Measurements from ENCODE around the gene STAG3. TPM values are rescaled to one million over a fixed set of nuclear protein-coding genes. Genes with fewer than 3 reads are reported as not detected.
"Not testable (repeated sequence)": the region's sequence is repeated elsewhere in the genome, so short reads cannot be mapped to it uniquely, and the experiment has no call there.

The STAG3 gene
- total RNA-seq, 1 donor from 2014 or later, result 0.69 TPM

DNA sequence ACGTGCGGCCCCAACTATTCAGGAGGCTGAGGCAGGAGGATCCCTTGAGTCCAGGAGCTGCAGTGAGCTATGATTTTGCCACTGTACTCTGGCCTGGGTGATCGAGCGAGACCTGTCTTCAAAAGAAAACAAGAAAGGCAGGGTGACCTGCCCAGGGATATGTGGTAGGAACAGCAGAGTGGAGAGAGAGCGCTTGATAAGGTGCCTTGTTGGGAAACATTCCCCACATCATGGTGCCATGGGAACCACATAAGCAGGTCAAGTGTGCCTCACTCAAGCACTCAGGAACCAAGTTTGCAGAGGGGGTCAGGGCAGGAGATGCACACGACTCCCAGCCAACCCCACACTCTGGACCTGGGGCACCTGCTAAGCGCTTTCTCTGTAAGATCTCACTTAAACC is 79.3 kb downstream of the STAG3 start:
- DNase-seq (ENCODE audit: low read depth), result no peak
- TF ChIP-seq, protein P1, sequence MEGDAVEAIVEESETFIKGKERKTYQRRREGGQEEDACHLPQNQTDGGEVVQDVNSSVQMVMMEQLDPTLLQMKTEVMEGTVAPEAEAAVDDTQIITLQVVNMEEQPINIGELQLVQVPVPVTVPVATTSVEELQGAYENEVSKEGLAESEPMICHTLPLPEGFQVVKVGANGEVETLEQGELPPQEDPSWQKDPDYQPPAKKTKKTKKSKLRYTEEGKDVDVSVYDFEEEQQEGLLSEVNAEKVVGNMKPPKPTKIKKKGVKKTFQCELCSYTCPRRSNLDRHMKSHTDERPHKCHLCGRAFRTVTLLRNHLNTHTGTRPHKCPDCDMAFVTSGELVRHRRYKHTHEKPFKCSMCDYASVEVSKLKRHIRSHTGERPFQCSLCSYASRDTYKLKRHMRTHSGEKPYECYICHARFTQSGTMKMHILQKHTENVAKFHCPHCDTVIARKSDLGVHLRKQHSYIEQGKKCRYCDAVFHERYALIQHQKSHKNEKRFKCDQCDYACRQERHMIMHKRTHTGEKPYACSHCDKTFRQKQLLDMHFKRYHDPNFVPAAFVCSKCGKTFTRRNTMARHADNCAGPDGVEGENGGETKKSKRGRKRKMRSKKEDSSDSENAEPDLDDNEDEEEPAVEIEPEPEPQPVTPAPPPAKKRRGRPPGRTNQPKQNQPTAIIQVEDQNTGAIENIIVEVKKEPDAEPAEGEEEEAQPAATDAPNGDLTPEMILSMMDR (conservative IDR thresholded peaks at IDR 0.05; ENCODE audit: low read depth, low read length), result no peak
- no peak overlapping the region for H3K4me3 ChIP-seq (ENCODE audit: low read depth, low read length)

DNA sequence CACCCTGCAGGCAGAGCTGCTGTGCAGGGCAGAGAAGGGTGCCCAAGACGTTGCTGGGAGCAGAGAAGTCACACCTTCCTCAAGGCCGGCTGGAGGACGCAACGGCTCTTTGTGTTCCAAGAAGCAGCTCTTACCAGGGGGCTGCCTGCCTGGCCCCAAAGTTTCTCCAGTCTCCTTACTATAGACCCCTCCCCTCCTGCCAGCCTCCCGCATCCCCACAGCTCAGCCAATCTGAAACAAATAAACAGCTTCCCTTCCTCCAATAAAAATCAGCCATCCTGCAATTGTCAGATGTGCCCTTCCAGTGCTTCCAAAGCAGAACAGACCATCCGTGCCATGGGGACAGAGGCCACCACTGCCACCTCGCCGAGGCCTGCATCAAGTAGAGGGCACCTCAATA is 82.3 kb downstream of the STAG3 start:
- not testable (repeated sequence) for H3K4me3 ChIP-seq (ENCODE audit: low read depth, low read length); DNase-seq (ENCODE audit: low read depth)

DNA sequence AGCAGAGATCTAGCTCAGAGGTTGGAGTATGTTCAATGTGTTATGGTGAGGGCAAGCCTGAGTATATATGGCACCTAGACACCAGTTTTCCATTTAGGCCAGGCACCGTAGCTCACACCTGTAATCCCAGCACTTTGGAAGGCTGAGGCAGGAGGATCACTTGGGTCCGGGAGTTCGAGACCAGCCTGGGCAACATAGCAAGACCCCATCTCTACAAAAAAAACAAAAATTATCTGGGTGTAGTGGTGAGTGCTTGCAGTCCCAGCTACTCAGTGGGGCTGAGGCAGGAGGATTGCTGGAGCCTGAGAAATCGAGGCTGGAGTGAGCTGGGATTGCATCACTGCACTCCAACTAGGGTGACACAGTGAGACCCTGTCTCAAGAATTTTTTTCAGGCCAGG is 85.2 kb downstream of the STAG3 start:
- not testable (repeated sequence) for H3K4me3 ChIP-seq (ENCODE audit: low read depth, low read length); DNase-seq (ENCODE audit: low read depth)

Other genes starting within 250 kb of the STAG3 start
- gene GJC3, start 248.3 kb upstream of the STAG3 start, total RNA-seq, result not detected in 2 replicates
- not detected in 2 replicates for gene AZGP1, start 201.9 kb upstream of the STAG3 start, total RNA-seq
- 7.6 and 10.6 TPM in 2 replicates for gene ZKSCAN1, start 162.3 kb upstream of the STAG3 start, total RNA-seq
- gene ZSCAN21, start 128.1 kb upstream of the STAG3 start, total RNA-seq, result 2.4 and 10.7 TPM in 2 replicates
- gene ZNF3, start 96.2 kb upstream of the STAG3 start, total RNA-seq, result 16.6 and 20.3 TPM in 2 replicates
- gene COPS6, start 88.9 kb upstream of the STAG3 start, total RNA-seq, result 39.9 and 73.2 TPM in 2 replicates
- gene MCM7, start 76.5 kb upstream of the STAG3 start, total RNA-seq, result 188 and 355 TPM in 2 replicates
- 11.5 and 25.2 TPM in 2 replicates for gene AP4M1, start 76.3 kb upstream of the STAG3 start, total RNA-seq
- gene TAF6, start 58.6 kb upstream of the STAG3 start, total RNA-seq, result 62.8 and 73.6 TPM in 2 replicates
- 8.8 and 10.1 TPM in 2 replicates for gene CNPY4, start 58.3 kb upstream of the STAG3 start, total RNA-seq
- gene MBLAC1, start 51.0 kb upstream of the STAG3 start, total RNA-seq, result 2.6 and 3.7 TPM in 2 replicates
- 201 and 232 TPM in 2 replicates for gene LAMTOR4, start 29.0 kb upstream of the STAG3 start, total RNA-seq
- 9.4 and 14.9 TPM in 2 replicates for gene TRAPPC14, start 19.2 kb upstream of the STAG3 start, total RNA-seq
- gene GAL3ST4, start 9.3 kb upstream of the STAG3 start, total RNA-seq, result 0.58 and 6.7 TPM in 2 replicates
- 4.1 and 11.0 TPM in 2 replicates for gene GPC2, start 537 bp upstream of the STAG3 start, total RNA-seq
- gene PVRIG, start 42.0 kb downstream of the STAG3 start, total RNA-seq, result not detected in 2 replicates
- not detected in 2 replicates for gene SPDYE3, start 129.8 kb downstream of the STAG3 start, total RNA-seq
- 14.3 and 14.5 TPM in 2 replicates for gene PILRB, start 180.2 kb downstream of the STAG3 start, total RNA-seq
- gene PILRA, start 195.6 kb downstream of the STAG3 start, total RNA-seq, result not detected in 2 replicates